ENCODE data around the gene PEX13.
"Not testable (repeated sequence)": the region's sequence is repeated elsewhere in the genome, so short reads cannot be mapped to it uniquely, and the experiment has no call there.

- not testable (repeated sequence) for TF ChIP-seq CTCF (conservative IDR thresholded peaks at IDR 0.05); ZFX (IDR thresholded peaks at IDR 0.05)
Observed at GRCh38 chr2:61034592-61034991, 17.1 kb downstream of the PEX13 start.
